ENCODE measurements around the gene LUC7L3. TPM values are rescaled to one million over a fixed set of nuclear protein-coding genes. Genes with fewer than 3 reads are reported as not detected.

Gene LUC7L3
- total RNA-seq, 1 experiment from 2014 or later, result 184 TPM

GRCh38 chr17:50725769-50726655 lies 6.6 kb downstream of the LUC7L3 start:
- H3K4me1 ChIP-seq (ENCODE audit: control insufficient read depth in 1 of 2, insufficient read depth in 2 of 2, low read length in 2 of 2), result peaks cover 41 to 66% of the 10 kb centered on the region in 2 experiments

GRCh38 chr17:50728112-50728429 lies 8.7 kb downstream of the LUC7L3 start:
- H3K4me1 ChIP-seq (ENCODE audit: control insufficient read depth in 1 of 2, insufficient read depth in 2 of 2, low read length in 2 of 2), result peaks cover 25 to 48% of the 10 kb centered on the region in 2 experiments
- POLR2A ChIA-PET, result interaction anchor here (0.6 kb wide), 1 partner anchor 872 kb away, joined by 3 read pairs; no protein-coding TSS in a partner anchor
- H3K4me3 ChIP-seq (replicated peaks in 1 of 2; ENCODE audit: low read depth in 1 of 2, low read length in 2 of 2), result no peak overlapping the region
- TF ChIP-seq EZH2 (IDR thresholded peaks at IDR 0.05) (no peak), ZNF274 (IDR thresholded peaks at IDR 0.05; ENCODE audit: low read depth, low read length) (no peak), FOSL1 (IDR thresholded peaks at IDR 0.05; ENCODE audit: low read depth) (no peak), TCF7L2 (IDR thresholded peaks at IDR 0.05; ENCODE audit: borderline replicate concordance, extremely low read depth, insufficient read depth, insufficient read length) (no peak), ZFX (IDR thresholded peaks at IDR 0.05) (no peak), REST (IDR thresholded peaks at IDR 0.05; ENCODE audit: low read depth) (no peak), MAX (IDR thresholded peaks at IDR 0.05) (no peak), ATF3 (IDR thresholded peaks at IDR 0.05) (no peak), JUND (IDR thresholded peaks at IDR 0.05) (no peak), EZH2phosphoT487 (IDR thresholded peaks at IDR 0.05; ENCODE audit: borderline replicate concordance) (no peak), YY1 (IDR thresholded peaks at IDR 0.05; ENCODE audit: extremely low read depth, insufficient replicate concordance, low read depth, low read length) (no peak), CTCF (IDR thresholded peaks at IDR 0.05 in 2 of 3, conservative IDR thresholded peaks at IDR 0.05 in 1 of 3; ENCODE audit: borderline replicate concordance in 1 of 3, insufficient read depth in 1 of 3, low read depth in 2 of 3, low read length in 2 of 3) (no peak)

More at GRCh38 chr17:50725769-50726655, 6.6 kb downstream of the LUC7L3 start:
- RAD21 ChIA-PET (ENCODE audit: low non-redundant PET in 1 of 2, low total read pairs in 2 of 2, uncharacterized antibody in 2 of 2, unreplicated experiment in 2 of 2), result no interaction called here
- no peak for TF ChIP-seq CBX3 (IDR thresholded peaks at IDR 0.05; ENCODE audit: low read depth)
- TF ChIP-seq FOSL1 (IDR thresholded peaks at IDR 0.05; ENCODE audit: low read depth), result 0 out of 2 replicates have a peak, but pooled peaks have one; percentile 7
- Histone ChIP-seq H2AFZ (ENCODE audit: low read depth, low read length, poor library complexity, severe bottlenecking) (no peak overlapping the region), H3K4me2 (ENCODE audit: low read length) (no peak overlapping the region), H3K9me2 (ENCODE audit: insufficient read depth) (no peaks in the 10 kb centered on the region), H3K9me3 (ENCODE audit: control insufficient read depth in 1 of 2, insufficient read depth in 1 of 2, low read depth in 1 of 2, low read length in 2 of 2) (no peaks in the 10 kb centered on the region), H4K20me1 (ENCODE audit: insufficient read depth) (peaks cover 88% of the 10 kb centered on the region), H3K9ac (ENCODE audit: low read length) (no peak overlapping the region), H3K36me3 (ENCODE audit: control insufficient read depth in 1 of 2, insufficient read depth in 2 of 2, low read length in 2 of 2) (peaks cover 10 to 17% of the 10 kb centered on the region in 2 experiments; a peak in 3 of 4 replicates), H3K27ac (ENCODE audit: low read depth, low read length) (no peak overlapping the region), H3K27me3 (ENCODE audit: insufficient read depth, low read length) (no peaks in the 10 kb centered on the region), H3K79me2 (ENCODE audit: insufficient read depth, low read length) (peaks cover 100% of the 10 kb centered on the region), H3K4me3 (replicated peaks in 1 of 2; ENCODE audit: low read depth in 1 of 2, low read length in 2 of 2) (no peak overlapping the region)
- CTCF ChIA-PET, result no interaction called here
- POLR2A ChIA-PET, result no interaction called here
- ATAC-seq (no peak), DNase-seq (ENCODE audit: low read depth, low spot score) (no peak)
- intact Hi-C loops (cut with micrococcal nuclease), result no loop called here
- no TSS peak for BruUV-seq (replicated peaks)

More at GRCh38 chr17:50728112-50728429, 8.7 kb downstream of the LUC7L3 start:
- intact Hi-C loops (cut with micrococcal nuclease), result no loop called here
- peaks cover 90% of the 10 kb centered on the region for H4K20me1 ChIP-seq (ENCODE audit: insufficient read depth)
- DNase-seq (ENCODE audit: low read depth, low spot score) (no peak), ATAC-seq (no peak)
- CTCF ChIA-PET, result no interaction called here
- RAD21 ChIA-PET (ENCODE audit: low non-redundant PET in 1 of 2, low total read pairs in 2 of 2, uncharacterized antibody in 2 of 2, unreplicated experiment in 2 of 2), result no interaction called here
- H3K36me3 ChIP-seq (ENCODE audit: control insufficient read depth in 1 of 2, insufficient read depth in 2 of 2, low read length in 2 of 2), result peaks cover 8% of the 10 kb centered on the region in 2 experiments; a peak in 3 of 4 replicates
- no peaks in the 10 kb centered on the region for H3K9me2 ChIP-seq (ENCODE audit: insufficient read depth)
- H3K4me2 ChIP-seq (ENCODE audit: low read length), result no peak overlapping the region
- no peak overlapping the region for H2AFZ ChIP-seq (ENCODE audit: low read depth, low read length, poor library complexity, severe bottlenecking)
- H3K27me3 ChIP-seq (ENCODE audit: insufficient read depth, low read length), result no peaks in the 10 kb centered on the region
- H3K79me2 ChIP-seq (ENCODE audit: insufficient read depth, low read length), result peaks cover 100% of the 10 kb centered on the region
- H3K27ac ChIP-seq (ENCODE audit: low read depth, low read length), result no peak overlapping the region
- no TSS peak for BruUV-seq (replicated peaks)
- no peaks in the 10 kb centered on the region for H3K9me3 ChIP-seq (ENCODE audit: control insufficient read depth in 1 of 2, insufficient read depth in 1 of 2, low read depth in 1 of 2, low read length in 2 of 2)
- H3K9ac ChIP-seq (ENCODE audit: low read length), result no peak overlapping the region
